Epidermal melanocyte (primary cell): ENCODE results near the gene MACIR.
"Not testable (repeated sequence)": the region's sequence is repeated elsewhere in the genome, so short reads cannot be mapped to it uniquely, and the experiment has no call there.

Experiments used
- DNase-seq: peaks from one replicate; pipeline ENCODE4 v3.0.0; 2011; ENCODE audit warnings: low spot score; ENCODE audit not compliant: insufficient read length

MACIR gene

GRCh38 chr5:103258368-103258956 lies at the start of gene MACIR:
MACIR (plus strand) TSS chr5:103258763; CDS start chr5:103275920, 17,157 bp downstream.
- DNase-seq, result peak; percentile 78

GRCh38 chr5:103209065-103209464 lies 49.5 kb upstream of the MACIR start:
- no peak for DNase-seq

- DNase-seq, result no peak
Observed at GRCh38 chr5:103210952-103211351, 47.6 kb upstream of the MACIR start.

GRCh38 chr5:103211576-103212561 lies 46.7 kb upstream of the MACIR start:
- DNase-seq, result no peak

GRCh38 chr5:103216137-103216536 lies 42.4 kb upstream of the MACIR start:
- DNase-seq, result no peak

GRCh38 chr5:103216697-103217096 lies 41.9 kb upstream of the MACIR start:
- DNase-seq, result no peak

GRCh38 chr5:103217101-103217500 lies 41.5 kb upstream of the MACIR start:
- no peak for DNase-seq

- no peak for DNase-seq
Observed at GRCh38 chr5:103218164-103218563, 40.4 kb upstream of the MACIR start.

GRCh38 chr5:103219074-103219473 lies 39.5 kb upstream of the MACIR start:
- not testable (repeated sequence) for DNase-seq

- no peak for DNase-seq
Observed at GRCh38 chr5:103223031-103223955, 35.3 kb upstream of the MACIR start.

- no peak for DNase-seq
Observed at GRCh38 chr5:103224118-103224893, 34.3 kb upstream of the MACIR start.

- DNase-seq, result no peak
Observed at GRCh38 chr5:103224894-103225246, 33.7 kb upstream of the MACIR start.

GRCh38 chr5:103228061-103228460 lies 30.5 kb upstream of the MACIR start:
- no peak for DNase-seq

- no peak for DNase-seq
Observed at GRCh38 chr5:103228588-103228987, 30.0 kb upstream of the MACIR start.

- DNase-seq, result no peak
Observed at GRCh38 chr5:103232393-103232999, 26.1 kb upstream of the MACIR start.

- DNase-seq, result no peak
Observed at GRCh38 chr5:103234239-103234975, 24.2 kb upstream of the MACIR start.

- no peak for DNase-seq
Observed at GRCh38 chr5:103235891-103236290, 22.7 kb upstream of the MACIR start.

GRCh38 chr5:103237778-103238177 lies 20.8 kb upstream of the MACIR start:
- no peak for DNase-seq

- DNase-seq, result no peak
Observed at GRCh38 chr5:103243665-103244064, 14.9 kb upstream of the MACIR start.

GRCh38 chr5:103244398-103244797 lies 14.2 kb upstream of the MACIR start:
- no peak for DNase-seq
